Measurements from ENCODE around the gene MTAP. TPM values are rescaled to one million over a fixed set of nuclear protein-coding genes. Genes with fewer than 3 reads are reported as not detected.

MTAP gene
- total and polyA plus RNA-seq, 2 donors (not counting 1 experiment from before 2014, with no cell fraction given), result 9.8 to 38.4 TPM

DNA sequence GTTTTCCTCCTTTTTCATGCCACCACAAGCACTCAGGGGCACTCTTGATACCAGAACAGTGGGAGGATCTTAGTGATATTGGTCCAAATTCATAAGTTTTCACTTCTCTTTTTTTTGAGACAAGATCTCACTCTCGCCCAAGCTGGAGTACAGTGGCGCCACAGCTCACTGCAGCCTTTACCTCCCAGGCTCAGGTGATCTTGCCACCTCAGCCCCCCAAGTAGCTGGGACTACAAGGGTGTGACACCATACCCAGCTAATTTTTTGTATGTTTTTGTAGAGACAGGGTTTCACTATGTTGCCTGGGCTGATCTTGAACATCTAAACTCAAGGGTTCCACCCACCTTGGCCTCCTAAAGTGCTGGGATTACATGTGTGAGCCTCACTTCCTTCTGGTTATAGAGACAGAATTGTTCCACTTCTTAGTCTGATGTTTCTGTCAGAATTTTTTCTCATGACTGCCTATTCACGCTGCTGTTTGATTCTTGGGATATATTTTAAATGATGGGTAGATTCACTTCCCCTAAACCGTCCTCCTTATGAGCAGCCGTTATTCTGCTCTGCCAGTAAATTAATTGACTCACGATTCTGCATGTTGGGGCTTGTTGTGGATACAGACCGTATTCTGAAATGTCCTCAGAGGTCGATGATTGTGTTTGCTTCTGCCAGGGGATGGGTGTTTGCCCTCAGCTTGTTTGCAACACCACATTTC, 30.8 kb downstream of the MTAP start:
- CTCF ChIA-PET, result interaction anchor here (1.0 to 2.3 kb wide), 6 partner anchors 16 to 406 kb away, joined by 3 to 8 read pairs (median 4); partner anchors contain the start of gene CDKN2B
- peaks cover 56% of the 10 kb centered on the region for H3K4me1 Mint-ChIP-seq

GRCh38 chr9:21835121-21835520, 32.7 kb downstream of the MTAP start:
- H3K36me3 ChIP-seq (replicated peaks in 1 of 2; ENCODE audit: control extremely low read depth in 1 of 2, control insufficient read depth in 1 of 2, extremely low read depth in 1 of 2, insufficient read depth in 2 of 2, low read length in 1 of 2), result peaks cover 0 to 37% of the 10 kb centered on the region in 2 experiments
- H3K4me1 ChIP-seq (ENCODE audit: control insufficient read depth in 2 of 2, insufficient read depth in 2 of 2, low read length in 2 of 2), result peaks cover 37 to 39% of the 10 kb centered on the region in 2 donors
- no peaks in the 10 kb centered on the region for H3K9me3 Mint-ChIP-seq (ENCODE audit: insufficient read depth)
- no peaks in the 10 kb centered on the region for H3K27me3 ChIP-seq (replicated peaks in 1 of 4; ENCODE audit: control extremely low read depth in 1 of 4, control insufficient read depth in 3 of 4, insufficient read depth in 4 of 4, low read length in 3 of 4)
- H2AFZ ChIP-seq (ENCODE audit: insufficient read depth, low read depth, low read length, poor library complexity, severe bottlenecking), result no peak overlapping the region
- TF ChIP-seq, protein P1, sequence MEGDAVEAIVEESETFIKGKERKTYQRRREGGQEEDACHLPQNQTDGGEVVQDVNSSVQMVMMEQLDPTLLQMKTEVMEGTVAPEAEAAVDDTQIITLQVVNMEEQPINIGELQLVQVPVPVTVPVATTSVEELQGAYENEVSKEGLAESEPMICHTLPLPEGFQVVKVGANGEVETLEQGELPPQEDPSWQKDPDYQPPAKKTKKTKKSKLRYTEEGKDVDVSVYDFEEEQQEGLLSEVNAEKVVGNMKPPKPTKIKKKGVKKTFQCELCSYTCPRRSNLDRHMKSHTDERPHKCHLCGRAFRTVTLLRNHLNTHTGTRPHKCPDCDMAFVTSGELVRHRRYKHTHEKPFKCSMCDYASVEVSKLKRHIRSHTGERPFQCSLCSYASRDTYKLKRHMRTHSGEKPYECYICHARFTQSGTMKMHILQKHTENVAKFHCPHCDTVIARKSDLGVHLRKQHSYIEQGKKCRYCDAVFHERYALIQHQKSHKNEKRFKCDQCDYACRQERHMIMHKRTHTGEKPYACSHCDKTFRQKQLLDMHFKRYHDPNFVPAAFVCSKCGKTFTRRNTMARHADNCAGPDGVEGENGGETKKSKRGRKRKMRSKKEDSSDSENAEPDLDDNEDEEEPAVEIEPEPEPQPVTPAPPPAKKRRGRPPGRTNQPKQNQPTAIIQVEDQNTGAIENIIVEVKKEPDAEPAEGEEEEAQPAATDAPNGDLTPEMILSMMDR (IDR thresholded peaks at IDR 0.05), result no peak
- TF ChIP-seq EZH2 (IDR thresholded peaks at IDR 0.05; ENCODE audit: borderline replicate concordance, insufficient read depth, low read depth, low read length, poor library complexity, severe bottlenecking), result no peak
- intact Hi-C loops (cut with micrococcal nuclease), result no loop called here
- no peak overlapping the region for H3K4me3 Mint-ChIP-seq
- no peak overlapping the region for H3K27ac ChIP-seq (ENCODE audit: low read length in 2 of 2)
- peaks cover 56% of the 10 kb centered on the region for H3K4me1 Mint-ChIP-seq
- no CpG with 5 or more reads among the region's 3 CpGs for WGBS (ENCODE audit: insufficient coverage)
- no peak overlapping the region for H3K4me3 ChIP-seq (ENCODE audit: control extremely low read depth in 1 of 5, extremely low read depth in 1 of 5, insufficient read depth in 1 of 5, low read depth in 2 of 5, low read length in 4 of 5)
- DNase-seq (no peak), ATAC-seq (ENCODE audit: low read depth) (no peak)
- POLR2A ChIA-PET, result no interaction called here
- H3K27me3 Mint-ChIP-seq, result no peaks in the 10 kb centered on the region
- H3K4me2 ChIP-seq (replicated peaks; ENCODE audit: low read depth, low read length, poor library complexity, severe bottlenecking), result no peak overlapping the region
- H3K9me3 ChIP-seq (ENCODE audit: control extremely low read depth in 1 of 3, control insufficient read depth in 2 of 3, insufficient read depth in 1 of 3, low read length in 2 of 3), result no peaks in the 10 kb centered on the region
- H3K9ac ChIP-seq (ENCODE audit: low read length), result no peak overlapping the region
- no peak overlapping the region for H3K27ac Mint-ChIP-seq
- CTCF ChIA-PET, result interaction anchor here (0.9 to 1.8 kb wide), 5 partner anchors 22 to 617 kb away, joined by 3 to 4 read pairs (median 3); no protein-coding TSS in a partner anchor
- H3K79me2 ChIP-seq (ENCODE audit: control insufficient read depth, insufficient read depth, low read length), result peaks cover 20% of the 10 kb centered on the region
- H4K20me1 ChIP-seq (ENCODE audit: control insufficient read depth, insufficient read depth, low read length, poor library complexity, severe bottlenecking), result peaks cover 22% of the 10 kb centered on the region

More for the DNA sequence above, 30.8 kb downstream of the MTAP start:
- Histone ChIP-seq H3K27ac (ENCODE audit: low read length in 2 of 2) (peak overlapping the region; percentile 53 to 75), H3K79me2 (ENCODE audit: control insufficient read depth, insufficient read depth, low read length) (peaks cover 16% of the 10 kb centered on the region), H3K27me3 (replicated peaks in 1 of 4; ENCODE audit: control extremely low read depth in 1 of 4, control insufficient read depth in 3 of 4, insufficient read depth in 4 of 4, low read length in 3 of 4) (no peaks in the 10 kb centered on the region), H3K9me3 (ENCODE audit: control extremely low read depth in 1 of 3, control insufficient read depth in 2 of 3, insufficient read depth in 1 of 3, low read length in 2 of 3) (no peaks in the 10 kb centered on the region), H3K4me3 (ENCODE audit: control extremely low read depth in 1 of 5, extremely low read depth in 1 of 5, insufficient read depth in 1 of 5, low read depth in 2 of 5, low read length in 4 of 5) (peak overlapping the region in 1 of 5 experiments; percentile 28), H4K20me1 (ENCODE audit: control insufficient read depth, insufficient read depth, low read length, poor library complexity, severe bottlenecking) (peaks cover 15% of the 10 kb centered on the region), H2AFZ (ENCODE audit: insufficient read depth, low read depth, low read length, poor library complexity, severe bottlenecking) (peak overlapping the region; percentile 1), H3K9ac (ENCODE audit: low read length) (no peak overlapping the region), H3K4me1 (ENCODE audit: control insufficient read depth in 2 of 2, insufficient read depth in 2 of 2, low read length in 2 of 2) (peaks cover 36 to 37% of the 10 kb centered on the region in 2 donors), H3K4me2 (replicated peaks; ENCODE audit: low read depth, low read length, poor library complexity, severe bottlenecking) (peak overlapping the region; percentile 52), H3K36me3 (replicated peaks in 1 of 2; ENCODE audit: control extremely low read depth in 1 of 2, control insufficient read depth in 1 of 2, extremely low read depth in 1 of 2, insufficient read depth in 2 of 2, low read length in 1 of 2) (peaks cover 0 to 33% of the 10 kb centered on the region in 2 experiments)
- Mint-ChIP-seq H3K4me3 (peak overlapping the region; percentile 33), H3K9me3 (ENCODE audit: insufficient read depth) (no peaks in the 10 kb centered on the region), H3K27me3 (no peaks in the 10 kb centered on the region), H3K27ac (peak overlapping the region; percentile 78)
- no CpG with 5 or more reads among the region's 8 CpGs for WGBS (ENCODE audit: insufficient coverage)
- DNase-seq (peak; percentile 79), ATAC-seq (ENCODE audit: low read depth) (peak; percentile 82)
- POLR2A ChIA-PET, result no interaction called here
- intact Hi-C loops (cut with micrococcal nuclease), result loop anchor here (1.0 to 2.0 kb wide), 2 partner anchors 20 to 407 kb away; no protein-coding TSS in a partner anchor
- no peak for TF ChIP-seq EZH2 (IDR thresholded peaks at IDR 0.05; ENCODE audit: borderline replicate concordance, insufficient read depth, low read depth, low read length, poor library complexity, severe bottlenecking)
- TF ChIP-seq, protein P1 (IDR thresholded peaks at IDR 0.05), result no peak

Measured in B cell (primary cell).